OCI-LY3 (cell line): Measurements from ENCODE around the gene YWHAQ.

Source experiments
- H2AFZ ChIP-seq: fragments of 200-600, 300-600 bp; shearing (Covaris generic); 2 replicates; pipeline ENCODE4 v1.6.0; 2014; ENCODE audit warnings: antibody characterized with exemption, low read depth, low read length
- H3K27ac ChIP-seq: fragments of 200-600, 300-600 bp; sonication (generic); 2 replicates; pipeline ENCODE4 v1.5.1; 2014; ENCODE audit warnings: mild to moderate bottlenecking, low read length, moderate library complexity, mixed read lengths
- H3K27me3 ChIP-seq: fragments of 200-600, 300-600 bp; sonication (generic); 2 replicates; pipeline ENCODE4 v1.6.1; 2014; ENCODE audit warnings: low read depth, low read length, mixed read lengths
- H3K36me3 ChIP-seq: fragments of 200-600, 300-600 bp; sonication (generic); replicated peaks from 2 replicates; pipeline ENCODE3; 2014; ENCODE audit warnings: low read depth, low read length, mixed read lengths
- H3K4me1 ChIP-seq: fragments of 300-600, 200-600 bp; sonication (generic); 2 replicates; pipeline ENCODE4 v1.6.1; 2014; ENCODE audit warnings: low read length, mixed read lengths
- H3K4me2 ChIP-seq: fragments of 200-600, 300-600 bp; sonication (generic); 2 replicates; pipeline ENCODE4 v1.6.1; 2014; ENCODE audit warnings: low read length, mixed read lengths
- H3K4me3 ChIP-seq: fragments of 300-600, 200-600 bp; sonication (generic); 2 replicates; pipeline ENCODE4 v1.5.1; 2014; ENCODE audit warnings: antibody characterized with exemption, mild to moderate bottlenecking, low read length, moderate library complexity
- H3K79me2 ChIP-seq: fragments of 300-600, 200-600 bp; shearing (Covaris generic); 2 replicates; pipeline ENCODE4 v1.6.1; 2014; ENCODE audit warnings: mild to moderate bottlenecking, low read length, mixed read lengths
- H3K9ac ChIP-seq: fragments of 300-600, 200-600 bp; shearing (Covaris generic); 2 replicates; pipeline ENCODE4 v1.6.0; 2014; ENCODE audit warnings: mild to moderate bottlenecking, low read length, moderate library complexity
- H3K9me3 ChIP-seq: fragments of 200-600, 300-600 bp; shearing (Covaris generic); 2 replicates; pipeline ENCODE4 v1.6.1; 2014; ENCODE audit warnings: low read length, mixed read lengths; ENCODE audit not compliant: insufficient read depth
- H4K20me1 ChIP-seq: fragments of 200-600, 300-600 bp; sonication (generic); 2 replicates; pipeline ENCODE4 v1.6.1; 2016; ENCODE audit warnings: low read length, mixed read lengths; ENCODE audit not compliant: insufficient read depth
- CTCF ChIP-seq: fragments of 200-600, 300-600 bp; sonication (generic); IDR thresholded peaks from 2 replicates; pipeline ENCODE4 v1.5.1; 2014; ENCODE audit warnings: antibody characterized with exemption, low read length, low read depth
- EZH2phosphoT487 ChIP-seq: fragments of 200-600 bp; shearing (Covaris generic); IDR thresholded peaks from 2 replicates; pipeline ENCODE4 v1.6.1; 2018; ENCODE audit warnings: antibody characterized with exemption, mixed run types, low read depth

The YWHAQ gene

GRCh38 chr2:9639740-9640343 lies 9.0 kb upstream of the YWHAQ start:
- no peak overlapping the region for H3K4me3 ChIP-seq
- peaks cover 3% of the 10 kb centered on the region for H3K27me3 ChIP-seq
- H3K79me2 ChIP-seq: no peaks in the 10 kb centered on the region
- H3K4me1 ChIP-seq: peaks cover 51% of the 10 kb centered on the region
- H3K4me2 ChIP-seq: no peak overlapping the region
- H2AFZ ChIP-seq: no peak overlapping the region
- H3K36me3 ChIP-seq: no peaks in the 10 kb centered on the region
- no peaks in the 10 kb centered on the region for H3K9me3 ChIP-seq
- H4K20me1 ChIP-seq: no peaks in the 10 kb centered on the region
- no peak overlapping the region for H3K27ac ChIP-seq
- no peak for TF ChIP-seq CTCF
- no peak for TF ChIP-seq EZH2phosphoT487
- H3K9ac ChIP-seq: no peak overlapping the region

- Histone ChIP-seq H3K9ac (no peak overlapping the region), H3K4me1 (peaks cover 48% of the 10 kb centered on the region), H3K36me3 (no peaks in the 10 kb centered on the region), H3K79me2 (no peaks in the 10 kb centered on the region), H3K4me3 (no peak overlapping the region), H3K9me3 (no peaks in the 10 kb centered on the region), H3K27me3 (no peaks in the 10 kb centered on the region; the same call in 1 of the 2 replicates), H3K27ac (no peak overlapping the region), H3K4me2 (no peak overlapping the region), H4K20me1 (no peaks in the 10 kb centered on the region), H2AFZ (no peak overlapping the region)
- TF ChIP-seq EZH2phosphoT487 (no peak), CTCF (no peak)
Observed at GRCh38 chr2:9639000-9639602, 8.3 kb upstream of the YWHAQ start.

GRCh38 chr2:9638532-9638931 lies 7.7 kb upstream of the YWHAQ start:
- no peaks in the 10 kb centered on the region for H3K9me3 ChIP-seq
- no peaks in the 10 kb centered on the region for H3K36me3 ChIP-seq
- no peaks in the 10 kb centered on the region for H3K79me2 ChIP-seq
- no peak overlapping the region for H3K27ac ChIP-seq
- H3K4me1 ChIP-seq: peaks cover 42% of the 10 kb centered on the region
- no peaks in the 10 kb centered on the region; the same call in 1 of the 2 replicates for H3K27me3 ChIP-seq
- no peak for TF ChIP-seq CTCF
- TF ChIP-seq EZH2phosphoT487: no peak
- no peak overlapping the region for H3K4me2 ChIP-seq
- no peak overlapping the region for H3K4me3 ChIP-seq
- no peaks in the 10 kb centered on the region for H4K20me1 ChIP-seq
- H2AFZ ChIP-seq: no peak overlapping the region
- H3K9ac ChIP-seq: no peak overlapping the region

GRCh38 chr2:9637330-9637729 lies 6.5 kb upstream of the YWHAQ start:
- no peaks in the 10 kb centered on the region for H3K79me2 ChIP-seq
- no peaks in the 10 kb centered on the region for H3K36me3 ChIP-seq
- H3K27me3 ChIP-seq: peaks cover 6% of the 10 kb centered on the region; the same call in 1 of the 2 replicates
- H3K9me3 ChIP-seq: no peaks in the 10 kb centered on the region
- no peak overlapping the region for H3K27ac ChIP-seq
- H4K20me1 ChIP-seq: no peaks in the 10 kb centered on the region
- no peak overlapping the region for H2AFZ ChIP-seq
- peaks cover 30% of the 10 kb centered on the region for H3K4me1 ChIP-seq
- no peak for TF ChIP-seq EZH2phosphoT487
- H3K4me3 ChIP-seq: no peak overlapping the region
- no peak overlapping the region for H3K4me2 ChIP-seq
- H3K9ac ChIP-seq: no peak overlapping the region
